OCI-LY3 (cell line): ENCODE results near the gene RNF217.
"Not testable (repeated sequence)": the region's sequence is repeated elsewhere in the genome, so short reads cannot be mapped to it uniquely, and the experiment has no call there.

Source experiments
- H2AFZ ChIP-seq: fragments of 200-600, 300-600 bp; shearing (Covaris generic); 2 replicates; pipeline ENCODE4 v1.6.0; 2014; ENCODE audit warnings: antibody characterized with exemption, low read depth, low read length
- H3K27ac ChIP-seq: fragments of 200-600, 300-600 bp; sonication (generic); 2 replicates; pipeline ENCODE4 v1.5.1; 2014; ENCODE audit warnings: mild to moderate bottlenecking, low read length, moderate library complexity, mixed read lengths
- H3K27me3 ChIP-seq: fragments of 200-600, 300-600 bp; sonication (generic); 2 replicates; pipeline ENCODE4 v1.6.1; 2014; ENCODE audit warnings: low read depth, low read length, mixed read lengths
- H3K36me3 ChIP-seq: fragments of 200-600, 300-600 bp; sonication (generic); replicated peaks from 2 replicates; pipeline ENCODE3; 2014; ENCODE audit warnings: low read depth, low read length, mixed read lengths
- H3K4me1 ChIP-seq: fragments of 300-600, 200-600 bp; sonication (generic); 2 replicates; pipeline ENCODE4 v1.6.1; 2014; ENCODE audit warnings: low read length, mixed read lengths
- H3K4me2 ChIP-seq: fragments of 200-600, 300-600 bp; sonication (generic); 2 replicates; pipeline ENCODE4 v1.6.1; 2014; ENCODE audit warnings: low read length, mixed read lengths
- H3K4me3 ChIP-seq: fragments of 300-600, 200-600 bp; sonication (generic); 2 replicates; pipeline ENCODE4 v1.5.1; 2014; ENCODE audit warnings: antibody characterized with exemption, mild to moderate bottlenecking, low read length, moderate library complexity
- H3K79me2 ChIP-seq: fragments of 300-600, 200-600 bp; shearing (Covaris generic); 2 replicates; pipeline ENCODE4 v1.6.1; 2014; ENCODE audit warnings: mild to moderate bottlenecking, low read length, mixed read lengths
- H3K9ac ChIP-seq: fragments of 300-600, 200-600 bp; shearing (Covaris generic); 2 replicates; pipeline ENCODE4 v1.6.0; 2014; ENCODE audit warnings: mild to moderate bottlenecking, low read length, moderate library complexity
- H3K9me3 ChIP-seq: fragments of 200-600, 300-600 bp; shearing (Covaris generic); 2 replicates; pipeline ENCODE4 v1.6.1; 2014; ENCODE audit warnings: low read length, mixed read lengths; ENCODE audit not compliant: insufficient read depth
- H4K20me1 ChIP-seq: fragments of 200-600, 300-600 bp; sonication (generic); 2 replicates; pipeline ENCODE4 v1.6.1; 2016; ENCODE audit warnings: low read length, mixed read lengths; ENCODE audit not compliant: insufficient read depth
- CTCF ChIP-seq: fragments of 200-600, 300-600 bp; sonication (generic); IDR thresholded peaks from 2 replicates; pipeline ENCODE4 v1.5.1; 2014; ENCODE audit warnings: antibody characterized with exemption, low read length, low read depth
- EZH2phosphoT487 ChIP-seq: fragments of 200-600 bp; shearing (Covaris generic); IDR thresholded peaks from 2 replicates; pipeline ENCODE4 v1.6.1; 2018; ENCODE audit warnings: antibody characterized with exemption, mixed run types, low read depth

Gene RNF217

GRCh38 chr6:125124049-125124669 lies 161.9 kb downstream of the RNF217 start:
- Histone ChIP-seq H4K20me1 (no peaks in the 10 kb centered on the region), H3K79me2 (no peaks in the 10 kb centered on the region), H3K27me3 (no peaks in the 10 kb centered on the region), H3K27ac (no peak overlapping the region), H3K9me3 (no peaks in the 10 kb centered on the region), H3K36me3 (no peaks in the 10 kb centered on the region), H3K9ac (no peak overlapping the region), H3K4me3 (no peak overlapping the region), H2AFZ (no peak overlapping the region), H3K4me2 (no peak overlapping the region), H3K4me1 (no peaks in the 10 kb centered on the region)
- TF ChIP-seq EZH2phosphoT487 (no peak), CTCF (no peak)

- H3K79me2 ChIP-seq, H4K20me1 ChIP-seq, H3K4me2 ChIP-seq, H3K27me3 ChIP-seq, H2AFZ ChIP-seq, H3K36me3 ChIP-seq, H3K4me1 ChIP-seq, H3K4me3 ChIP-seq, H3K9me3 ChIP-seq, H3K9ac ChIP-seq, H3K27ac ChIP-seq: not testable (repeated sequence)
Measured at GRCh38 chr6:125125856-125126255, 163.6 kb downstream of the RNF217 start.

DNA sequence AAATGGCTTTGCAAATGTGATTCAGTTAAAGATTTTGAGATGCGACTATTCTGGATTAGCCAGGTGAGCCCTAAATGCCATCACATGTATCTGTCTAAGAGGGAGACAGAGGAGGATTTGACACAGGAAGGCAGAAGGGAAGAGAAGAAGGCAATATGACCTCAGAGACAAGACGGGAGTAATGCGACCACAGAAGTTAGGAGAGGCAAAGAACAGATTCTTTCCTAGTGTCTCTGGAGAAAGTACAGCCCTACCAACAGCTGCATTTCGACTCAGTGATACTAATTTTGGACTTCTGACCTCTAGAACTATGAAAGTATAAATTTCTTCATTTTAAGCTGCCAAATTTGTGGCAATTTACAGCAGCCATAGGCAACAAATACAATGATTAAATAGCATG lies 167.1 kb downstream of the RNF217 start:
- Histone ChIP-seq H3K9me3 (no peaks in the 10 kb centered on the region), H3K4me2 (no peak overlapping the region), H3K4me1 (no peaks in the 10 kb centered on the region), H4K20me1 (no peaks in the 10 kb centered on the region), H3K79me2 (no peaks in the 10 kb centered on the region), H3K27me3 (no peaks in the 10 kb centered on the region), H3K36me3 (no peaks in the 10 kb centered on the region), H3K4me3 (no peak overlapping the region), H3K9ac (no peak overlapping the region), H3K27ac (no peak overlapping the region), H2AFZ (no peak overlapping the region)
- no peak for TF ChIP-seq EZH2phosphoT487
- TF ChIP-seq CTCF, result no peak

GRCh38 chr6:125132058-125132457 lies 169.8 kb downstream of the RNF217 start:
- no peak for TF ChIP-seq EZH2phosphoT487
- TF ChIP-seq CTCF, result no peak
- no peaks in the 10 kb centered on the region for H3K36me3 ChIP-seq
- no peaks in the 10 kb centered on the region for H3K27me3 ChIP-seq
- H3K9me3 ChIP-seq, result no peaks in the 10 kb centered on the region
- H3K9ac ChIP-seq, result no peak overlapping the region
- no peaks in the 10 kb centered on the region for H3K79me2 ChIP-seq
- no peak overlapping the region for H3K4me3 ChIP-seq
- no peak overlapping the region for H3K4me2 ChIP-seq
- no peaks in the 10 kb centered on the region for H4K20me1 ChIP-seq
- no peaks in the 10 kb centered on the region for H3K4me1 ChIP-seq
- H3K27ac ChIP-seq, result no peak overlapping the region
- no peak overlapping the region for H2AFZ ChIP-seq

DNA sequence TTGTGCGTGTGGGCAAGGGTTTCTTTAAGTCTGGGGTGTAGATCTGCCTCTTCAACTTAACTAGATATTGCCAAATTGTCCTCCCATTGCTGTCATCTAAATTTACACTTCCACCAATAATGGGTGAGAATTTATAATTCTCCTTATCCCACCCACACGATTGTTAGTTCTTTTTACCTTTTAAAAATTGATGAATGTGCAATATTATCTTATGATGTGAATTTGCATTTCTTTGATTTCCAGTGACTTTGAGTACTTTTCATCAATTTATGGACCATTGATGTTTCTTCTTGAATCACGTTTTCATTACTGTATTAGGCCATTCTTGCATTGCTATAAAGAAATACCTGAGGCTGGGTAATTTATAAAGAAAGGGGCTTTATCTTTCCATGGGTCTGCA lies 174.1 kb downstream of the RNF217 start:
- Histone ChIP-seq H3K4me2 (no peak overlapping the region), H3K4me3 (no peak overlapping the region), H3K27ac (no peak overlapping the region), H3K4me1 (no peaks in the 10 kb centered on the region), H3K27me3 (no peaks in the 10 kb centered on the region), H3K9ac (no peak overlapping the region), H2AFZ (no peak overlapping the region), H3K79me2 (no peaks in the 10 kb centered on the region), H3K36me3 (no peaks in the 10 kb centered on the region), H4K20me1 (no peaks in the 10 kb centered on the region), H3K9me3 (no peaks in the 10 kb centered on the region)
- no peak for TF ChIP-seq EZH2phosphoT487
- TF ChIP-seq CTCF, result no peak
